IMR-90 (cell line): ENCODE data around the gene LAMA4.

Source experiments
- FOS ChIP-seq: fragments of 150-350 bp; IDR thresholded peaks from 2 replicates; pipeline ENCODE4 v1.6.1; 2016; ENCODE audit warnings: low read depth, low read length
- RAD21 ChIP-seq: IDR thresholded peaks from 2 replicates; pipeline ENCODE4 v1.6.1; 2012; ENCODE audit warnings: low read length, improper control_type of control experiment
- SMC3 ChIP-seq: fragments of 150-350 bp; IDR thresholded peaks from 2 replicates; pipeline ENCODE4 v1.6.1; 2016; ENCODE audit warnings: low read depth, mild to moderate bottlenecking, antibody characterized with exemption, low read length, moderate library complexity
- TF ChIP-seq, protein P1 (sequence below): conservative IDR thresholded peaks from 2 replicates; pipeline ENCODE4 v1.5.1; 2012; ENCODE audit warnings: mild to moderate bottlenecking, low read depth, low read length, improper control_type of control experiment

GRCh38 chr6:112259337-112259675 lies 4.9 kb upstream of the LAMA4 start:
- TF ChIP-seq, protein P1, sequence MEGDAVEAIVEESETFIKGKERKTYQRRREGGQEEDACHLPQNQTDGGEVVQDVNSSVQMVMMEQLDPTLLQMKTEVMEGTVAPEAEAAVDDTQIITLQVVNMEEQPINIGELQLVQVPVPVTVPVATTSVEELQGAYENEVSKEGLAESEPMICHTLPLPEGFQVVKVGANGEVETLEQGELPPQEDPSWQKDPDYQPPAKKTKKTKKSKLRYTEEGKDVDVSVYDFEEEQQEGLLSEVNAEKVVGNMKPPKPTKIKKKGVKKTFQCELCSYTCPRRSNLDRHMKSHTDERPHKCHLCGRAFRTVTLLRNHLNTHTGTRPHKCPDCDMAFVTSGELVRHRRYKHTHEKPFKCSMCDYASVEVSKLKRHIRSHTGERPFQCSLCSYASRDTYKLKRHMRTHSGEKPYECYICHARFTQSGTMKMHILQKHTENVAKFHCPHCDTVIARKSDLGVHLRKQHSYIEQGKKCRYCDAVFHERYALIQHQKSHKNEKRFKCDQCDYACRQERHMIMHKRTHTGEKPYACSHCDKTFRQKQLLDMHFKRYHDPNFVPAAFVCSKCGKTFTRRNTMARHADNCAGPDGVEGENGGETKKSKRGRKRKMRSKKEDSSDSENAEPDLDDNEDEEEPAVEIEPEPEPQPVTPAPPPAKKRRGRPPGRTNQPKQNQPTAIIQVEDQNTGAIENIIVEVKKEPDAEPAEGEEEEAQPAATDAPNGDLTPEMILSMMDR, result no peak
- TF ChIP-seq RAD21 (no peak), FOS (no peak), SMC3 (no peak)
